GM21717 (cell line): Measurements from ENCODE around the gene AMMECR1.
A peak's percentile ranks its signal among the peaks of the same experiment; 100 is the strongest.
"Not testable (repeated sequence)": the region's sequence is repeated elsewhere in the genome, so short reads cannot be mapped to it uniquely, and the experiment has no call there.

Experiments
- ATAC-seq: cut with Tn5 transposase; IDR thresholded peaks from one replicate; pipeline ENCODE4 v1.9.1; 2021; ENCODE audit warnings: mild to moderate bottlenecking, moderate library complexity; ENCODE audit not compliant: unreplicated experiment

The AMMECR1 gene

GRCh38 chrX:110173192-110174175 is 144.4 kb downstream of the AMMECR1 start:
- no peak for ATAC-seq

DNA sequence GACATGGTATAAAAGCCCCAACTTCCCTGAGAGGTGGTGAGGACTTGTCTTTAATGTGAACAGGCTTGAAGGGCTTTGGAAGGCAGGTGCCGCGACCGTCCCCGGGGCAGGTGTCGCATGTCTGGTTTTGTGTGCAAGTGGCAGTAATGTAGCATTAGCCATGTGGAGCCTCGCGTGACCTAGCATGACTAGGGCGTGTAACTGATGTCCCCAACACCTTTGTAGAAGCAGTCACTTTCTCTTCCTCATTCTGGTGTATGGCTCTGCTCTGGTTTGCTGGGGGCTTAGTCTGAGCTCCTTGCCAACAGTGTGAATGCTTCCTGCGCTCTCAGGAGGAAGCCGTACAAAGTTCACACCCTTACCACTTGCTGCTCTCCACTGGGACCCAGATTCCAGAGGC is 145.7 kb downstream of the AMMECR1 start:
- ATAC-seq: peak; percentile 99

GRCh38 chrX:110171442-110171841 is 146.4 kb downstream of the AMMECR1 start:
- no peak for ATAC-seq

GRCh38 chrX:110170029-110170428 is 147.9 kb downstream of the AMMECR1 start:
- no peak for ATAC-seq

DNA sequence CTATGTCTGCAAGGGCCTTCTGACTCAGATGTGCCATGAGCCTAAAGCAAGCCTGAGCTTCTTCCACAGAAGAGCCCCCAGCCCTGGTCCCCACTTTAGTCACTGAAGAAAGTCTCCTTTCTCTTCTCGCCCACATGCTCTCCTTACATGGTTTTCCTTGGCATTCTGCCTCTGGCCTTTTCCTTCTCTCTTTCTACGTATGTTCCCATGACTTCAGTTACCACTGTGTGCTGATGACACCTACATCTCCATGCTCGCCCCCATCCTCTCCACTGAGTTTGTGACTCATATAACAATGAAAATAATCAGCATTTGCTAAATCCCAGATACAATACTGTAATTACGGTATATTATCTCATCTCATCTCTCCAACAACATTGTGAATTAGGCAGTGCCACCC is 149.3 kb downstream of the AMMECR1 start:
- ATAC-seq: no peak

- ATAC-seq: no peak
Measured at GRCh38 chrX:110167952-110168451, 149.9 kb downstream of the AMMECR1 start.

GRCh38 chrX:110163488-110163887 is 154.4 kb downstream of the AMMECR1 start:
- no peak for ATAC-seq

DNA sequence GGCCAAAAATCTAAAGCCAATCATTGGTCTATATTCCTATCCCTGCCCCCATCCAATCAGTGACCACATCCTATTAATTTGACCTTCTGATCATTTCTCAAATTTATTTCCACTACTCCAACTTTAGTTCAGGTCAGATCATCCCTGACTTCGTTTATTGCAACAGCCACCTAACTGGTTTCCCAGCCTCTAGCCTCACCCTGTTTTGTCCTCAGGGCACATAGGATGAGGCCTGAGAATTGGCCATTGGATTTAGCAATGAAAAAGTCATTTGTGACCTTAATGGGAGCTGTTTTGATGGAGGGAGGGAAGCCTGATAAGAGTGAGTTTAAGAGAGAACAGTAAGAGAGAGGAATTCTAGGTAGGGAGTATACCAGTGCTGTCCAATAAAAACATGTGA is 155.0 kb downstream of the AMMECR1 start:
- no peak for ATAC-seq

GRCh38 chrX:110162131-110162530 is 155.8 kb downstream of the AMMECR1 start:
- no peak for ATAC-seq

DNA sequence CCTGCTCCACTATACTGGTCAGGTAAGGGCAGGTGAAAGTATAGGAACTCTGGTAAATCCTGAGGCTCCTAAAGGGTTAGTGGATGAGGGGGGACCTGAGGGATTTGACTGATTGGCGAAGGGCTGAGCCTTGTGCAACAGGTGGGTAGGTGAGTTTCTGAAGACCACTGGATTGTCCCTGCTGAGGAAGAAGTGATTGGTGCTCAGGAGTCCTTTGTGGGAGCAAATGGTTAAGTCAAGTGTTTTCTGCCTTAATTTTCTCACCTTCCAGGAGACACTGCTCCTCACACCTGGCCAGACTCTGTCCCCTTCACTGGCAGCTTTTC is 156.6 kb downstream of the AMMECR1 start:
- ATAC-seq: no peak

DNA sequence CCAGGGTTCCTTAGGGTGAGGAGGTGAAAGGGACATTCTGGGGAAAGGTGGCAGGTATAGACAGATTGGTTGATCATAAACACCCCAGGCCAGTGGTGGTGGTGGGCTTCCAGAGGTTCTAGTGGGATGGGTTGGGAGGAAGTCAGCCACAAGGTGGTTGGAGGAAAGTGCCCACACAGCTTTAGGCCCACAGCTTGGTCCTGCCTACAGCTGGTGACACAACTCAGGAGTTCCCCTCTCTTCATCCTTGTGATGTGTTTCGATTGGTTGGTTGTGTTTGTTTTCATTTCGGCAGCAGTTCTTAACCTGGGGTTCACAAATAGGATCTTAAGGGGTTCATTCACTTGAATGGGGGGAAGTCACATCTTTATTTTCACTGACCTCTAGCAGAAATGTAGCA is 158.0 kb downstream of the AMMECR1 start:
- peak; percentile 44 for ATAC-seq

DNA sequence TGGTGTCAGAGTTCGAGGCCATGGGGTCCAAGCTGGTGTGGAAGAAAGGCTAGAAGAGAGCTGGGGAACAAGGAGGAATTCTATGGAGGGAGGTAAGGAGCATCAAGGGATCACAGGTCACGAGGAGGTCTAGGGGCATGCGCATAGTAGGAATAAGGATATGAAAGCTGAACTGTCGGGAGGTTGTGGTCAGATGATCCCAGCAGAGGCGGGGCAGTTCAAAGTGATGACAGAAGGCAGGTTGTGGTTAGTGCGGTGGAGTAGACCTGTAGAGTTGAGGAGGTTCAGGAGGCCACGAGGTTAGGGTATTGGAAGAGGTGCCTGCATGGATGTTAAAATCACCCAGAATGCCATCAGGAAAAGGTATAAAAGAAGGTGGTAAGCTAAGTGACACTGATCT is 158.7 kb downstream of the AMMECR1 start:
- peak; percentile 43 for ATAC-seq

DNA sequence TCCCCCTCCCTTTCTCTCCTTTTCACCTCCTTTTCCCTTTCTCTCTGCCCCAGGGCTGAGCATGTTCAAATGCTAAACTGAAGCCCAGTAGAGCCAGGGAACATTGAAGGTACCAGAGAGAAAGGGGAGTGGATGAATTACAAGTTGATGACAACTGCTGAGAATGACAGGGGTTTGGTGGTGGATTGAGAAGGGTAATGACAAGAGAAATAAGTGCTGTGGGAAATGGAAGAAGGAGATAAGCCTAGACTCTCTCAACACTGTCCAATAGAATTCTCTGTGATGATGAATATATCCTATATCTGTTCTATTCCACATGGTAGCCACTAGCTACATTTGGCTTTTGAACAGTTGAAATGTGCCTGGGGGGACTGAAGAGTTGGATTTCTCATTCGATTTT is 160.4 kb downstream of the AMMECR1 start:
- ATAC-seq: no peak

DNA sequence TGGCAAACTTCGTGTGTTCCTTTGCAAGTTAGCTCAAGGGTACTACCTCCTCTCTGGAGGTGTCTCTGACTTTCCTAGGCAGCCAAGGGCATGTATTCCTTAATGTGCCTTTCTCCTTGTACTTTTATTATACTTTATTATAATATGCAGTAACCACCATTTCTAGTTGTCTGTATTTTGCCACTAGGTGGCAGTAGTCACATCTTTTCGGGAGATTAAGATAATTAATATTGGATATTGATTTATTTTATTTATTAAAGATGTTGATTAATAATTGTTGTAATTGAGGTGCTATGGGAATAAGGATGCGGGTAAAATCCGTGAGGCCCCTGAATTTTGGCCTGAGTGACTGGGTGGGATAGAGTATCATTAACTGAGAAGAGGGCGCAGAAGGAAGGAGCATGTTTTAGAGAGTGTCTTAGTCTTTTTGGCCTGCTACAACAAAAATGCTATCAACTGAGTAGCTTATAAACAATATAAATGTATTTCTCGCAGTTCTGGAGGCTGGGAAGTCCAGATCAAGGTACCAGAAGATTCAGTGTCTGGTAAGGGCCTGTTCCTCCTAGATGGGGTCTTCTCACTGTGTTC is 161.6 kb downstream of the AMMECR1 start:
- no peak for ATAC-seq

DNA sequence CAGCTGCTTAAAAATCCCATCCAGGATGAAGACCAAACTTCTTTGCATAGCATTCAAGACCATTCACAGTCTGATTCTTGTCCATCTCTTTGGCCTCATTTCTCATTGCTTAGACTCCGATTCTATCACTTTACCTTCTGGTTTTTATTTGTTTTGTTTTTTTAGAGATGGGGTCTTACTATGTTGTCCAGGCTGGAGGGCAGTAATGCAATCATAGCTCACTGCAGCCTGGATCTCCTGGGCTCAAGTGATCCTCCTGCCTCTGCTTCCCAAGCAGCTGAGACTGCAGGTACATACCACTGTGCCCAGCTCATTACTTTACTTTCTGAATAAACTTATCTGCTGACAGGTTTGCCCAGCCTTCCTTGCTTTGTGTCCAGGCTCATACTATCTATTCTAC is 162.1 kb downstream of the AMMECR1 start:
- ATAC-seq: no peak

DNA sequence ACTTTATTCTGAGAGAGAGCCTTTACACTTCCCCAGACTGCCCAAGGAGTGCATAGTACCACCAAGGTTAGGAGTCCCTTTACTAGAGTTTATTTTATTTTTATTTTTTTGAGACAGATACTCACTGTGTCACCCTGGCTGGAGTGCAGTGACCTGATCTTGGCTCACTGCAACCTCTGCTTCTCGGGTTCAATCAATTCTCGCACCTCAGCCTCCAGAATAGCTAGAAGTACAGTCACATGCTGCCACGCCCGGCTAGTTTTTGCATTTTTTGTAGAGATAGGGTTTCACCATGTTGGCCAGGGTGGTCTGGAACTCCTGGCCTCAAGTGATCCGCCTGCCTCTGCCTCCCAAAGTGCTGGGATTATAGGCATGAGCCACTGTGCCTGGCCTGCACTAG is 163.6 kb downstream of the AMMECR1 start:
- ATAC-seq: not testable (repeated sequence)

GRCh38 chrX:110153896-110154295 is 164.0 kb downstream of the AMMECR1 start:
- no peak for ATAC-seq

- ATAC-seq: no peak
Measured at GRCh38 chrX:110153244-110153643, 164.6 kb downstream of the AMMECR1 start.

DNA sequence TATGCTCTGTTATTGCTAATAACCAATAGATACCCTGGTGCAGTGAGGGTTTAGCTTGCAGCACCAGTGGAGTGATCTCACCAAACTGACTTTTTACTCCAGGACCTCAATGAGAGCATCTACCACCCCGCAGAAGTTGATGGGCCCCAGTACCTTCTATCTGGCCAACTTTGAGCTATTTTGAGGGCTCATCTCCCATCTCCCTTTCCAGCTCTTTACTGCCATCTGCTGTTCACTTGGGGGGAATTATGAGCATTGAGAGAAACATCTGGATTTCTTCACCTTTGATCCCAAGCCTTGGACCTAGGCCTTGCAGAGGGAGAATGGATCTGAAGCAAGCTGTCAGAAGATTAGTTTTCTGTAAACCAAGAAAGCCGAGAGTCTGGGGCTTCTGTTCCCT is 171.4 kb downstream of the AMMECR1 start:
- ATAC-seq: no peak

GRCh38 chrX:110145854-110146253 is 172.0 kb downstream of the AMMECR1 start:
- ATAC-seq: peak; percentile 50

DNA sequence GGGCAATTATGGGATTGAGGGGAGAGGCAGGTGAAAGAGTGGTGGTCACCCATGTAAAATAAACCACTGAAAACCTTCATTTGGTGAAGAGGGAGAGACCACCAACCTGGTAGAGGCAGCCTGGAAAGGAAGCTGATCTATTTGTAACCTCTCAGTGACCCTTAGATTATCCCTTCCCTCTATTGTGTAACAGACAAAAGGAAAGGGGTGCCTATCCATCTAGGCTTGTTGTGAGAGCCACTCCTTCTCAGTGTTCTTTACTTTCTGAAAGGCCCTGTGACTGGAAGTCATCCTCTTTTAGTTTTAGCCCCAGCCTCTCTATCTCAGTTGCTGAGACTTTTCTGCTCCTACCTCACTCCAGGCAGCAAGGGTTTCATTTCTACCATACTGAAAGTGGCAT is 172.6 kb downstream of the AMMECR1 start:
- no peak for ATAC-seq
